Caco-2 (cell line): ENCODE data around the gene PLEKHG4B. TPM values are rescaled to one million over a fixed set of nuclear protein-coding genes. Genes with fewer than 3 reads are reported as not detected.

ENCODE experiments used
- BruUV-seq: library from RNA; stranded (reverse); fragments of 400-500 nt; replicated peaks from 2 replicates; lab custom pipeline; 2021; lab: Mats Ljungman, UMichigan
- CTCF ChIA-PET: fragments of 300-600 bp; sonication (Branson Sonifier 250); formaldehyde crosslinking; loops from one replicate; lab custom pipeline; 2022; ENCODE audit warnings: antibody characterized with exemption; lab: Charles Lee
- POLR2A ChIA-PET: fragments of 300-600 bp; sonication (Branson Sonifier 250); formaldehyde crosslinking; loops from one replicate; lab custom pipeline; 2022; ENCODE audit warnings: antibody characterized with exemption; lab: Charles Lee
- DNase-seq, 2 experiments: peaks; one replicate each; pipeline versions ENCODE4 v3.0.0 to v3.0.0-alpha.2; 2020 to 2022
- H3K27me3 ChIP-seq: replicated peaks from 2 replicates; pipeline ENCODE4 v1.6.0; 2011; ENCODE audit warnings: low read length; ENCODE audit not compliant: control insufficient read depth, insufficient read depth
- H3K36me3 ChIP-seq: 2 replicates; pipeline ENCODE4 v1.5.1; 2011; ENCODE audit warnings: low read length; ENCODE audit not compliant: control insufficient read depth, insufficient read depth
- H3K4me1 ChIP-seq: fragments of 250-450 bp; sonication (Bioruptor Pico); 2 replicates; pipeline ENCODE4 v1.5.1; 2020; ENCODE audit warnings: mild to moderate bottlenecking
- H3K4me3 ChIP-seq: 2 replicates; pipeline ENCODE4 v1.5.1; 2011; ENCODE audit warnings: low read depth, mild to moderate bottlenecking, control low read depth, low read length
- H3K9me3 ChIP-seq: fragments of 250-450 bp; sonication (Bioruptor Pico); 2 replicates; pipeline ENCODE4 v1.5.1; 2020; ENCODE audit warnings: mild to moderate bottlenecking, moderate library complexity
- H3K27ac Mint-ChIP-seq: one replicate; pipeline ENCODE4 v1.8.0; 2022; ENCODE audit warnings: mixed read lengths; ENCODE audit not compliant: unreplicated experiment
- H3K27me3 Mint-ChIP-seq: one replicate; pipeline ENCODE4 v1.8.0; 2022; ENCODE audit warnings: mixed read lengths; ENCODE audit not compliant: insufficient read depth, unreplicated experiment
- H3K36me3 Mint-ChIP-seq: one replicate; pipeline ENCODE4 v1.8.0; 2022; ENCODE audit warnings: mild to moderate bottlenecking, mixed read lengths; ENCODE audit not compliant: insufficient read depth, unreplicated experiment
- H3K4me1 Mint-ChIP-seq: one replicate; pipeline ENCODE4 v1.8.0; 2022; ENCODE audit warnings: low read depth, mixed read lengths; ENCODE audit not compliant: unreplicated experiment
- H3K4me3 Mint-ChIP-seq: one replicate; pipeline ENCODE4 v1.8.0; 2022; ENCODE audit warnings: mild to moderate bottlenecking, moderate library complexity, mixed read lengths; ENCODE audit not compliant: unreplicated experiment
- H3K9me3 Mint-ChIP-seq: one replicate; pipeline ENCODE4 v1.8.0; 2022; ENCODE audit warnings: mixed read lengths; ENCODE audit not compliant: unreplicated experiment
- intact Hi-C: fragments of 100-400 bp; cut with micrococcal nuclease; formaldehyde crosslinking; loops from one replicate; pipeline ENCODE4 v1.10.0; 2022; ENCODE audit not compliant: unreplicated experiment
- total RNA-seq: library from RNA; stranded (reverse); gene quantifications from 2 replicates; pipeline ENCODE4 v1.2.3, GENCODE V29; 2022
- TF ChIP-seq, protein P1 (sequence below), 2 experiments: fragments of 200-600 bp in 1 of 2; IDR thresholded peaks; 1 replicate in 1 of 2; 2 replicates in 1 of 2; pipeline versions ENCODE4 v1.5.1 to v1.8.0; 2011 to 2022; ENCODE audit warnings: antibody characterized with exemption in 1 of 2, control low read depth in 1 of 2, inconsistent platforms in 1 of 2, low read depth in 1 of 2, low read length in 1 of 2, mild to moderate bottlenecking in 1 of 2, moderate library complexity in 1 of 2; ENCODE audit not compliant: insufficient read depth in 1 of 2, severe bottlenecking in 1 of 2, unreplicated experiment in 1 of 2

PLEKHG4B gene
- total RNA-seq, 1 experiment from 2014 or later: 15.0 TPM

DNA sequence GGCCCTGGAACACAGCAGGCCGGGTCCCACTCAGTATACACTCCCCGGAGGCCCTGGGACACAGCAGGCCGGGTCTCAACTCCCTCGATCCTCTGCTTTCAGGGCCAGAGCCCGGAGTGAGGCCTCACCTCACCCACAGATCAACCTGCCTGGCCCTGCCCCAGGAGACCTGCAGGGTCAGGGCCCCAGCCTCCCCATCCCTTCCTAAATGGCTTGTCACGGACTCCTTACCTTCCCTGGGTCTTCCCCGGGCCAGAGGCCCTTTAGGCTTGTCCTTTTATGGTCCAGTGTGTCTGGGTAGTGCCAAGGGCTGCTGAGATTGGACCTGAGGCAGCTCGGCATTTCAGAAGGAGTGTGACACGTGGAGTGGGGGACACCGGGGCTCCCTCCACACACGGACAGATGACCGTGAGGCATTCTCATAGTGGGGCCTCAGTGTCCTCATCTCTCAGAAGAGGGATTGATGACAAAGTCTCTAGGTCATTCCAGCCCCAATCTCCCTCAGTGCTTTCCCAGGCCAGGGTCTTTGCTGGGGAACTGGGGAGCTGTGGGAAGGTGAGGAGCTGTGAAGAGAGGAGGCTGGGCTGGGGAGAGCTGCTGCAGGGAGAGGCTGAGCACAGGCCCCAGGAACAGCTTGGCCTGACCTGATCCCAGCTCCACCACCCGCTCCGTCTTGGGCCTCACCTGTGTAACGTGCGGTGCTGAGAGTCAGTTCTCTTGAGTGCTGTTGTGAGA is 18.0 kb upstream of the PLEKHG4B start:
- TF ChIP-seq, protein P1, sequence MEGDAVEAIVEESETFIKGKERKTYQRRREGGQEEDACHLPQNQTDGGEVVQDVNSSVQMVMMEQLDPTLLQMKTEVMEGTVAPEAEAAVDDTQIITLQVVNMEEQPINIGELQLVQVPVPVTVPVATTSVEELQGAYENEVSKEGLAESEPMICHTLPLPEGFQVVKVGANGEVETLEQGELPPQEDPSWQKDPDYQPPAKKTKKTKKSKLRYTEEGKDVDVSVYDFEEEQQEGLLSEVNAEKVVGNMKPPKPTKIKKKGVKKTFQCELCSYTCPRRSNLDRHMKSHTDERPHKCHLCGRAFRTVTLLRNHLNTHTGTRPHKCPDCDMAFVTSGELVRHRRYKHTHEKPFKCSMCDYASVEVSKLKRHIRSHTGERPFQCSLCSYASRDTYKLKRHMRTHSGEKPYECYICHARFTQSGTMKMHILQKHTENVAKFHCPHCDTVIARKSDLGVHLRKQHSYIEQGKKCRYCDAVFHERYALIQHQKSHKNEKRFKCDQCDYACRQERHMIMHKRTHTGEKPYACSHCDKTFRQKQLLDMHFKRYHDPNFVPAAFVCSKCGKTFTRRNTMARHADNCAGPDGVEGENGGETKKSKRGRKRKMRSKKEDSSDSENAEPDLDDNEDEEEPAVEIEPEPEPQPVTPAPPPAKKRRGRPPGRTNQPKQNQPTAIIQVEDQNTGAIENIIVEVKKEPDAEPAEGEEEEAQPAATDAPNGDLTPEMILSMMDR (IDR thresholded peaks at IDR 0.05; ENCODE audit: insufficient read depth in 1 of 2, low read depth in 1 of 2, low read length in 1 of 2, severe bottlenecking in 1 of 2, unreplicated experiment in 1 of 2): no peak
- H3K27ac Mint-ChIP-seq: no peak overlapping the region
- peaks cover 23% of the 10 kb centered on the region for H3K4me1 Mint-ChIP-seq
- no peaks in the 10 kb centered on the region for H3K9me3 Mint-ChIP-seq
- intact Hi-C loops: no loop called here
- Histone ChIP-seq H3K4me1 (peaks cover 9% of the 10 kb centered on the region; the same call in 1 of the 2 replicates), H3K4me3 (no peak overlapping the region), H3K36me3 (no peaks in the 10 kb centered on the region), H3K9me3 (no peaks in the 10 kb centered on the region), H3K27me3 (no peaks in the 10 kb centered on the region)
- ChIA-PET POLR2A (no interaction called here), CTCF (no interaction called here)
- no TSS peak for BruUV-seq
- DNase-seq: no peak
- H3K27me3 Mint-ChIP-seq: peaks cover 2% of the 10 kb centered on the region
- H3K36me3 Mint-ChIP-seq: no peaks in the 10 kb centered on the region
- no peak overlapping the region for H3K4me3 Mint-ChIP-seq

DNA sequence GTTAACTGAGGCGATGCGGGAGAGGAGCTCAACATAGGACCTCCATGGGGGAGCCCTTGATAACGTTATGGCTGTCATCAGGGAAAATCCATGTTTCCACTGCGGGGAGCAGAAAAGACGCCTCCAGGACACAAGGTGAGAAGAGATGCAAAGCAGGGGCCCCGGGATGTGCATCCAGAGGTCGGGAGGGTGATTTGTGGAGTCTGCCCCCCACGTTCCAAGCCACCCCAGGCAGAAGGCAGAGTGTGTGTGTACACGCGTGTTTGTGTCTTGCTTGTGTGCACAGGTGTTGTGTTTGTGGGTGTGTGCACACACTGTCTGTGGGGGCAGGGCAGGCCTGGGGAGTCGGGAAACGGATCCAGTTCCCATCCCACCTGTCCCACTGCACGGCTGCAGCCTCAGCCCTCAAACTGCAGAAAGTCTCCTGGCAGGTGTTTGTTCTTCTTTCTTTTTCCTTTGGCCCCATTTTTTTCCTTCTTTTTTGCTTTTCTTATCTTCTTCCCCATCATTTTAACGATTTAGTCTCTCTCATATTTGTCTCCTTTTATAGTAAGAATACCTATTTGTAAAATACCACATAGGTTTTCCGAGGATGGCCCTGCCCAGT is 17.4 kb upstream of the PLEKHG4B start:
- peaks cover 9% of the 10 kb centered on the region; the same call in 1 of the 2 replicates for H3K4me1 ChIP-seq
- no peak overlapping the region for H3K27ac Mint-ChIP-seq
- TF ChIP-seq, protein P1 (IDR thresholded peaks at IDR 0.05; ENCODE audit: insufficient read depth in 1 of 2, low read depth in 1 of 2, low read length in 1 of 2, severe bottlenecking in 1 of 2, unreplicated experiment in 1 of 2): no peak
- no TSS peak for BruUV-seq
- peaks cover 27% of the 10 kb centered on the region for H3K4me1 Mint-ChIP-seq
- H3K36me3 Mint-ChIP-seq: no peaks in the 10 kb centered on the region
- H3K4me3 Mint-ChIP-seq: no peak overlapping the region
- H3K9me3 ChIP-seq: no peaks in the 10 kb centered on the region
- no peaks in the 10 kb centered on the region for H3K36me3 ChIP-seq
- peaks cover 2% of the 10 kb centered on the region for H3K27me3 Mint-ChIP-seq
- POLR2A ChIA-PET: no interaction called here
- H3K4me3 ChIP-seq: no peak overlapping the region
- no peaks in the 10 kb centered on the region for H3K27me3 ChIP-seq
- no peaks in the 10 kb centered on the region for H3K9me3 Mint-ChIP-seq
- DNase-seq: no peak
- intact Hi-C loops: no loop called here
- CTCF ChIA-PET: no interaction called here

DNA sequence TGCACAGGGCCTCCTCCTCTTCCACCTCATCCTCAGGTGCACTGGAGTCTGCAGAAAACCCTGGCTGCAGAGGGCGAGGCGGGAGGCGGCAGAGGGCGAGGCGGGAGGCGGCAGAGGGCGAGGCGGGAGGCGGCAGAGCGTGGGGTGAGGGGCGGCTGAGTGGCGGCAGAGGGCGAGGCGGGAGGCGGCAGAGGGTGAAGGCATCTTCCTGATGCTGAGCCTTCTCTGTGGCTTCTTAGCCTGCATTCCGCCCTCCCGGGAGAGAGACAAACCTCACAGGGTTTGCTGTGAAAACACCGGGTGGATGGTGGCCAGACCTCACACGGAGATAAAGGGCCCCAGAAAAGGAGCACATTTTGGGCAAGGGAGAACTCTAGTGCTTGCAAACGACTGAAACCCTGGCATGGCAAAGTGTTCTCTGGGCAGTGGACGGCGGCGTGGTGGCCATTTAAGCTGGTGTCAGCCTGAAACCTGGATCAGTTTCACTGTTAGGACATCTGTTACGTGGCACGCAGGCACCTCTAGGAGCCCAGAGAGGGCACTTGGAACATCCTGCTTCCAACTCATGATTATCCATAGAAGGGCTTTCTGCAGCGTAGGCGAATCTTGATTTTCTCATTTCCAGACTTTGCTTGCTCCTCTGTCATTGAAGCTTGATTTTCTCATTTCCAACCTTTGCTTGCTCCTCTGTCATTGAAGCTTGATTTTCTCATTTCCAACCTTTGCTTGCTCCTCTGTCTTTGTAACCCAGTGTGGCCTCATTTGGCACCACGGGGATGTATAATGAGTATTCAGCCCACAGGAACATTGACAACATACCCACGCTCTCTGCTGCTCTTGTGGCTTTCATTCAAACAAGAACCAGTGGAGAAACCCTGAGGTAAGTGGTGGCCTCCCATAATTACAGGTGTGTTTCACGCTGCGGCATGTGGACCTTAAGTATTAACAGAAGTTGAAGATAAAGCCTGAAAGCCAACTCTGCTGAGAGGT is 16.3 kb upstream of the PLEKHG4B start:
- ChIA-PET POLR2A (no interaction called here), CTCF (interaction anchor here (0.6 kb wide), 2 partner anchors 29 to 113 kb away, joined by 4 read pairs; no protein-coding TSS in a partner anchor)
- Histone ChIP-seq H3K27me3 (no peaks in the 10 kb centered on the region), H3K4me1 (peaks cover 9% of the 10 kb centered on the region; the same call in 1 of the 2 replicates), H3K36me3 (no peaks in the 10 kb centered on the region), H3K4me3 (no peak overlapping the region), H3K9me3 (no peaks in the 10 kb centered on the region)
- Mint-ChIP-seq H3K4me3 (no peak overlapping the region), H3K4me1 (peaks cover 32% of the 10 kb centered on the region), H3K27me3 (peaks cover under 1% of the 10 kb centered on the region), H3K9me3 (no peaks in the 10 kb centered on the region), H3K27ac (no peak overlapping the region), H3K36me3 (no peaks in the 10 kb centered on the region)
- TF ChIP-seq, protein P1 (IDR thresholded peaks at IDR 0.05; ENCODE audit: insufficient read depth in 1 of 2, low read depth in 1 of 2, low read length in 1 of 2, severe bottlenecking in 1 of 2, unreplicated experiment in 1 of 2): no peak
- no TSS peak for BruUV-seq
- no peak for DNase-seq
- intact Hi-C loops: no loop called here
